ELF-1 (cell line): Measurements from ENCODE around the gene SIGLEC9.

Source experiments
- DNase-seq: peaks from one replicate; pipeline ENCODE4 v3.0.0-alpha.2; 2016; ENCODE audit warnings: low read depth, low spot score

SIGLEC9 gene

GRCh38 chr19:51097166-51097738 is 27.5 kb upstream of the SIGLEC9 start:
- DNase-seq: peak; percentile 53

- no peak for DNase-seq
Measured at GRCh38 chr19:51097796-51098195, 26.9 kb upstream of the SIGLEC9 start.

- DNase-seq: peak; percentile 71
Measured at GRCh38 chr19:51098365-51099046, 26.2 kb upstream of the SIGLEC9 start.

GRCh38 chr19:51099047-51099382 is 25.7 kb upstream of the SIGLEC9 start:
- no peak for DNase-seq

GRCh38 chr19:51100601-51101000 is 24.1 kb upstream of the SIGLEC9 start:
- no peak for DNase-seq

- no peak for DNase-seq
Measured at GRCh38 chr19:51101171-51101865, 23.4 kb upstream of the SIGLEC9 start.

- no peak for DNase-seq
Measured at GRCh38 chr19:51102991-51103390, 21.7 kb upstream of the SIGLEC9 start.

GRCh38 chr19:51103926-51104341 is 20.8 kb upstream of the SIGLEC9 start:
- DNase-seq: no peak

- DNase-seq: peak; percentile 62
Measured at GRCh38 chr19:51107406-51108065, 17.2 kb upstream of the SIGLEC9 start.

GRCh38 chr19:51108066-51108804 is 16.5 kb upstream of the SIGLEC9 start, which contains the start of gene CTU1:
Gene CTU1, minus strand, starts transcription at chr19:51108409. Its CDS starts 3,840 bp downstream, at chr19:51104569.
- peak; percentile 100 for DNase-seq

- no peak for DNase-seq
Measured at GRCh38 chr19:51108805-51109146, 15.9 kb upstream of the SIGLEC9 start.

GRCh38 chr19:51110666-51110971 is 14.1 kb upstream of the SIGLEC9 start:
- DNase-seq: no peak

GRCh38 chr19:51111606-51112005 is 13.1 kb upstream of the SIGLEC9 start:
- peak; percentile 20 for DNase-seq

- DNase-seq: no peak
Measured at GRCh38 chr19:51114087-51114729, 10.5 kb upstream of the SIGLEC9 start.

GRCh38 chr19:51116736-51117286 is 7.9 kb upstream of the SIGLEC9 start:
- DNase-seq: no peak

GRCh38 chr19:51119101-51119500 is 5.6 kb upstream of the SIGLEC9 start:
- DNase-seq: no peak

GRCh38 chr19:51119611-51120010 is 5.1 kb upstream of the SIGLEC9 start:
- no peak for DNase-seq

GRCh38 chr19:51120160-51120559 is 4.5 kb upstream of the SIGLEC9 start:
- DNase-seq: no peak

GRCh38 chr19:51121257-51121656 is 3.4 kb upstream of the SIGLEC9 start:
- DNase-seq: no peak

GRCh38 chr19:51122112-51122981 is 2.4 kb upstream of the SIGLEC9 start:
- DNase-seq: peak; percentile 28
